Measurements from ENCODE around the gene TMUB2. TPM values are rescaled to one million over a fixed set of nuclear protein-coding genes. Genes with fewer than 3 reads are reported as not detected.

The TMUB2 gene
- total RNA-seq, 2 donors from 2014 or later, result 27.4 to 50.4 TPM

DNA sequence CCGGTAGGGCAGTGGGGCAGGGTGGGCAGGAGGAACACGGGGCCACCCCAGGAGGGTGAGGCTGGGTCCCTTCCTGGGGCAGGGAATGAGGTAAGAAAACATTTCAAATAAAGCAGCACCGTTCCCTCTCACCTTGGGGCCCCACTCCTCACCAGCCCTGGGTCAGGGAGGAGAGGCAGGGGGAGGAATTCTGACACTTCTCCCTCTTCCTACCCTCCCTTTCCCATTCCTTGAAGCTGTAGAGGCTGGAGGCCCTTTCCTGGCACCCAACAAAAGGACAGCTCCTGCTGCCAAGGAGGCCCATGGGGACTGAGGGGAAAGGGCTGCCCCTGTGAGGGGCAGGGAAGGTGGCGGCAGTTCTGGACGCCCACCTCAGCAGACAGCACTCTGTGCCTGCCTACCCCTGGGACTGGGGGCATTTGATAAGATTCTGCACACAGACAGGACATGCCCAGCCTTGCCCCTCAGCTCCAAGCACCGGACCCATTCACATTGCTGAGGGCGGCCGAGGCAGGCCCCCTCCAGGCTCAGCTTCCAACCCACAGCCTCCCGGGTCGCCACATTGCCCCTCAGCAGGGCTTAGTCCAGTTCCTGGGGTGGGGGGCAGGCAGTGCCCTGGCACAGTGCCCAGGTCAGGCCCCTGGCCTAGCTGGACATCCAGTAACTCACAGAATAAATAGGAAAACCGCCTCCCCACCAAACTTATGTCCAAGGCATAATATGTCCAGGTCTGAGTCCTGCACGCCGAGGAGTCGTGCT lies 6.7 kb downstream of the TMUB2 start:
- Mint-ChIP-seq H3K27ac (peak overlapping the region; percentile 65 to 86), H3K36me3 (peaks cover 14 to 19% of the 10 kb centered on the region in 2 donors), H3K9me3 (no peaks in the 10 kb centered on the region)
- ATAC-seq (no peak), DNase-seq (ENCODE audit: low spot score in 2 of 2) (no peak)

DNA sequence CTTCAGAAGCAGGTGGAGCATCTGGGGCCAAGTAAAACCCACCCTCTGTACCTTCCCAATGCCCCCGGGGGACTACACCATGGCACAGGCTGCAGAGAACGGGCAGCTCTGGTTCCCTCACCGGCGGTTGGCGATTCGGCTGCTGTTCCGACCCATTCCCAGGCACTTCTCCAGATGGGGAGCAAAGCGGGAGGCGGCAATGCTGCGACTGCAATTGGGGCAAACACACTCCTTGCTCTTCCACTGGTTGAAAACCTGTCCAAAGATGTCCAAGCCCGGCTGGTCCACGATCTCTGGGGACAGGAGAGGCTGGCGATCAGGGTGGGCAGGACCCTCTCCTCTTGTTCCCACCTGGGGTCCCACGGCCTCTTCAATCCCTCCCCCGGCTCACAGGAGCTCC lies 10.3 kb downstream of the TMUB2 start:
- DNase-seq (ENCODE audit: low spot score in 2 of 2) (no peak), ATAC-seq (no peak)
- H3K36me3 Mint-ChIP-seq, result peaks cover 8 to 13% of the 10 kb centered on the region in 2 donors
- peak overlapping the region; percentile 14 to 73 for H3K27ac Mint-ChIP-seq
- H3K9me3 Mint-ChIP-seq, result no peaks in the 10 kb centered on the region

DNA sequence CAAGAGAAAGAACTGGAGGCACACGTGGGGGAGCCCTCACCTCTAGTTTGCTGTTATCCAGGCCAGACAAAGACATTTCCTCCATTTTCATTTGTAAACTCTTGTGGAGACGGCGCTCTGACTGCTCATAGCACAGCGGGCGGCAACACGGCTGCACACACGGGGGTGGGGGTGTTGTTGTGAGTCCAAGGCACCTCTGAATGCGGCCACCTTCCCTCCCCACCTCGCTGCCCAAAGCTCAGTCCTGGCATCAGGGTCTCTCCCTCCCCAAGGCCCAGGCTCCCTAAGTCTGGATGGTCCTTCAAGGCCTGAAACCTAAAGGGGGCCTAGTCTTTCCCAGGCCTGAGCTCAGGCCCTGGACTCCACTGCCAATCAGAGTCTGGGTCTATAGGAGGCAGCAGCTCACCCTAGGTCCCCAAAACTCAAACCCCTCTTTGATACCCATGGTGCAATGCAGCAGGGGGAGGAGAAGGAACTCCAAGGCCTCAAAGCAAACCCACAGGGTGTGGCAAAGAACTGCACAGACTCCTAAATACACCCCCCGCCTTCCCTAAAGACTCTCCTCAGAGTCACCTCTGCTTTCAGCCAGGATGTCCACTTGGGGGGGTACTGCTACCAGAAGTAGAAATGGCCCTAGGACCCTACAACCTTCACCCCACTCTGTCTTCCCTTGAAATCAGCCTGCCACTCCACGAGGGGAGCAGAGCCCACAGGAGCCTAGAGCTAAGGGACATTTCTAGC lies 11.4 kb downstream of the TMUB2 start:
- H3K9me3 Mint-ChIP-seq, result no peaks in the 10 kb centered on the region
- ATAC-seq, result peak in 1 of 2 donors; percentile 9

DNA sequence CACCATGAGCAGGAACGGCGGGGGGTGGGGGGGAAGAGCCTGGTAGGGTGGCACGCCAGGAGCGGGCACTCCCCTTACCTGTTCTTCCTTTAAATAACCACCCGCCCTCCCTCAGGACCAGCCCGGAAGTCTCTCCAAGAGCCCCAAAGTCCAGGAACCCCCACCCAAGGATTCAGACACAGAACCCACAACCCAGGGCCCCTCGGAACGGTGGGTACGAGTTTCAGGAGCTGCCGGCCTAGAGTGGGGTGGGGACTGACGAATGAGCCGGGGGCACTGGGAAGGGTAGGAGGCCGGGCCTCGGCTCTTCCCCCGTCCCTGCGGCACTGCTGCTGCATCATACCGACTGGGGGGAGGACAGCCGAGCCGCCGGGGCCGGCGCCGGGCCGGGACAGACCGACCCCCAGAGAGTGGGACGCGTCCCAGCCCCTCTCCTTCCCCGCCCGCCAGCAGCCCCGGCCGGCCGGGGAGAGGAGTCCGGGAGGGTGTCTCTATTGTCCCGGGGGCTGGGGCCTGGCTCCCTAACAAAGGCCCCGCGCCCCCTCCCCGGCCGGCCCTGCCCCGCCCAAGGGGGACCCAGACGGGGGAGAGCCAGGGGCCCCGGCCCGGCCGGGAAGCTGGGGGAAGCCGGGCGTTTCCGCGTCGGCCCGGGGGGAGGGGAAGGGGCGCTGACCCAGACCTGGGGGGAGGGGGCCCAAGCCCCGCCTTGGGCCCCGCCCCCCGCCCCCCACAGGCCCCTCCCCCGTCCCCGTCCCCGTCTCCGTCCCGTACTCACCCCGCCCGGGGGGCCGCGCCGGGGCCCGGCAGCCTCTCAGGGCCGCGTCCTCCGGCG lies 12.2 kb downstream of the TMUB2 start:
- ATAC-seq, result peak; percentile 31 to 40
- H3K27ac Mint-ChIP-seq, result peak overlapping the region; percentile 73 to 96
- peaks cover 8 to 13% of the 10 kb centered on the region in 2 donors for H3K36me3 Mint-ChIP-seq
- no peaks in the 10 kb centered on the region for H3K9me3 Mint-ChIP-seq
- DNase-seq (ENCODE audit: low spot score in 2 of 2), result peak in 1 of 2 donors; percentile 55

More for the DNA sequence above, 11.4 kb downstream of the TMUB2 start:
- Mint-ChIP-seq H3K27ac (peak overlapping the region; percentile 73 to 96), H3K36me3 (peaks cover 8 to 13% of the 10 kb centered on the region in 2 donors)
- peak in 1 of 2 donors; percentile 40 for DNase-seq (ENCODE audit: low spot score in 2 of 2)

DNA sequence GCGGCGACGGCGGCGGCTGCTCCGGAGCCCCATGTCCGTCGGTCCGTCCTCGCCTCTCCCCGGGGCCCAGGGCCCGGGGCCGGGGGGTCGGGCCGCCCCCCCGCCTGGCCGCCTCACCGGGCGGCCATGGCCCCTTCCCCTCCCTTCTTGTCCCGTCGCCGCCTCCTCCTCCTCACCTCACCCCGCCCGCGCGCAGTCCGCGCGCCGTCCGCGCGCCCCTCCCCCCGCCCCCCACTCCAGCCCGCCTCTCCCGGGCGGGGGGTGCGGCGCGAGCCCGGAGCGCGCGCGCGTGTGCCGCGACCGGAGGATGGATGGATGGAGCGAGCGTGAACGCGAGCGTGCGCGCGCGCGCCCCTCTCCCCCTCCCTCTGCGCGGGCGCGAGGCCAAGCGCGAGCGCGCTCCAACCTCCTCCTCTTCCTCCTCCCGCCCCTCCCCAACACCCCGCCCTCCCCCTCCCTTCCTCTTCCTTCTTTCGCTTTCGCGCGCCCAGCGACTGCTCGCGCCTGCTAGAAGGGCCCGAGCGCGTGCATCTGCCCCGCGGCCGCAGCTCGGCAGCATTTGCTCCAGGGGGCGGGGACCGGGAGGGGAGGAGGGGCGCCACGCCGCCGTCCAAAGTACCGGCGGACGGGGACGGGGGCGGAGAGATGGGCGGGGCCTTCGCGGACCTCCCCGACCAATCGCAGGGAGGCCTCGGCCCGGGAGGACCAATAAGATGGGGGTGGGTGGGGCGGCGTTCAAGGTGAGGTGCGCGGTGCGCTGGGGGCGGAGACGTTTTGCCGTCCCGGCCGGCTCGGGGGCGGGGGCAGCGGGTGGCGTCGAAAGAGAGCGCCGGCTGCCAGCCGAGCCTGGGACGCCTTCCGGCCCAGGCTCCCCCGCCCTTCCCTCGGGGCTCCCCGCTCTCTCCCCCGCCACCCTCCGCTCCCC lies 13.0 kb downstream of the TMUB2 start, which contains the start of gene ATXN7L3:
Gene ATXN7L3 (minus strand): TSS at position 332 of the 925 bp plus-strand sequence. CDS start 1,814 bp downstream, outside the sequence.
- H3K27ac Mint-ChIP-seq, result peak within 1 kb of the TSS; percentile 75 to 93
- ATAC-seq (peak; percentile 85 to 88), DNase-seq (ENCODE audit: low spot score in 2 of 2) (peak; percentile 95 to 97)
- H3K9me3 Mint-ChIP-seq, result no peaks in the 10 kb centered on the region
- H3K36me3 Mint-ChIP-seq, result peaks cover 8 to 13% of the 10 kb centered on the region in 2 donors

DNA sequence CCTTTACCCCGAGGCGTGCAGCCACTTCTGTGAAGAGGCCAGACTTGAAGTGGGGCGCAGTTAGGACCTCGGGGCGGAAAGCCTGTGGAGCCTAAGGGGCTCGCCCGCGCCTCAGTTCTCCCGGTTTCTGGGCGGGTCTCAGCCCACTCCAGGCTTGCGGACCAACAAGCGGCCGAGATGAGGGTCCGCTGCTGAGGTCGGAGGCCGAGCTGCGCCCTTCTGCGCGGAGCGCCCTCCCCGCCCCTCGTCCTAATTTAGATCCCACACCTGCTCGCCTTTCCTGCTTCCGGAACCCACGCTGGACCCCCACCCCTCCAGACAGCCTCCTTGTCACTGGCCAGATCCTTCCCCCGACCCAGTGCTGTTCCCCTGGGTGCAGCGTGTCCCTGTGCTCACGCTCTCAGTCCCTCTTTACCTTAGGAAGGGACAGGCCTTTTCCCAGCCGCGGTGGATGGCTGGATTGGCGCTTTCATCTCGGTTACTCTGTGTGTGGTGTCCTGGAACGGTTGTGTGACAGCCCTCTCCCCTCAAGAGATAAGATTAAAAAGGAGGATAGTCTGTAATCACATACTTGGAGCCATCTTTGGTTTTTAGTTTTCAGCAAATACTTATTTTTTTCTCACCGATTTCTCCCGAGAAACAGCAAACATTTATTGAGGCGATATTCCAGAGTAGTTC lies 13.8 kb downstream of the TMUB2 start:
- peaks cover 8 to 13% of the 10 kb centered on the region in 2 donors for H3K36me3 Mint-ChIP-seq

DNA sequence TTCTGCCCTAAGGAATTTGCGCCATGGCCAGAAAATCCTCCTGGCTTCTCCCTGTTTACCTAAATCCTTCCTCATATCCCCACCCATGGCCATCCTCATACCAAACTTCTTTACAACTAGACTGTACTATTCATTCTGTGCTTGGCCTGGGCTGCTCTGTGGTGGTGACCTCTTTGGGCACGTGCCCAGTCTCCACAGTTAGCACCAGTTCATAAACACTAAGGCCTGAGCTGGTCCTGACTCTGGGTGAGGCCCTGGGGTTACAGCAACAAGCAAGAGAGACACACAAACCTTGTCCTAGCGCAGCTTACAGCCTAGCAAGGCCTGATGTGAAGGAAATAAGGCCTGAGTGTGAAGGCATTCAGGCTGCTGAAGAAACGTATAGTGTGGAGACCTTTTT lies 16.0 kb downstream of the TMUB2 start:
- Mint-ChIP-seq H3K36me3 (peaks cover 6 to 10% of the 10 kb centered on the region in 2 donors), H3K27ac (peak overlapping the region in 1 of 2 donors; percentile 65), H3K9me3 (no peaks in the 10 kb centered on the region)
- DNase-seq (ENCODE audit: low spot score in 2 of 2) (no peak), ATAC-seq (no peak)

More for the DNA sequence above, 13.8 kb downstream of the TMUB2 start:
- Mint-ChIP-seq H3K9me3 (no peaks in the 10 kb centered on the region), H3K27ac (peak overlapping the region; percentile 75 to 93)
- ATAC-seq, result no peak
- no peak for DNase-seq (ENCODE audit: low spot score in 2 of 2)

DNA sequence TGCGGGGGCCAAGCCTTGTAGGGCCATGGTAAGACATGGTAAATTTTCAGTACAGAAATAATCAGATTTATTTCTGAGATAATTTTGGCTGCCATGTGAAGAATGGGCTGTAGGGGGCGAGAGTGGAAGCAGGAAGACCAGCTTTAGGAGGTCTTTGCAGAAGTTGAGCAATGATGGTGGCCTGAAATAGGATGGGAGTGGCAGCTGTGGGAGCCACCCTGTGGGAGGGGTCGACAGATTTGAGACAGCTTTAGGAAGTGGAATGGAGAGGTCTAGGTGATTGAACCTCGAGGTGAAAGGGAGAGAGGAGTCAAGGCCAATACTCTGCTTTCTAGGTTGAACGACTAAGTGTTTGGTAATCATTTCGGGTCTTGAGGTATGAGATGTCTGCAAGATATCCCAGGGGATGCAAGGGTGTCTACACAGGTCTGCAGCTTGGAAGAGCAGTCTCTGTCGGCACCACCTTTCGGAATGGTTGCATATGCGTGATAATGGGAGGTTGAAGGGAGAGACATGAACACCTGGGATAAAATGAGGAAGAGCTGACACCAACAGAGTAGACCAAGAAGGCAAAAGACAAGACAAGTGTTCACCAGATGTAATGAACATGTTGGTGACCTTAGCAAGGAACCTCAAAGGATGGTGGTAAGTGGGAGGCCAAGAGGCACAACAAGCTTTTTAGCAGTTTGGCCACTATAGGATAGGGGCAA lies 17.1 kb downstream of the TMUB2 start:
- DNase-seq (ENCODE audit: low spot score in 2 of 2) (peak in 1 of 2 donors; percentile 61), ATAC-seq (no peak)
- peak overlapping the region; percentile 26 to 65 for H3K27ac Mint-ChIP-seq
- peaks cover 0 to 13% of the 10 kb centered on the region in 2 donors for H3K36me3 Mint-ChIP-seq
- no peaks in the 10 kb centered on the region for H3K9me3 Mint-ChIP-seq

DNA sequence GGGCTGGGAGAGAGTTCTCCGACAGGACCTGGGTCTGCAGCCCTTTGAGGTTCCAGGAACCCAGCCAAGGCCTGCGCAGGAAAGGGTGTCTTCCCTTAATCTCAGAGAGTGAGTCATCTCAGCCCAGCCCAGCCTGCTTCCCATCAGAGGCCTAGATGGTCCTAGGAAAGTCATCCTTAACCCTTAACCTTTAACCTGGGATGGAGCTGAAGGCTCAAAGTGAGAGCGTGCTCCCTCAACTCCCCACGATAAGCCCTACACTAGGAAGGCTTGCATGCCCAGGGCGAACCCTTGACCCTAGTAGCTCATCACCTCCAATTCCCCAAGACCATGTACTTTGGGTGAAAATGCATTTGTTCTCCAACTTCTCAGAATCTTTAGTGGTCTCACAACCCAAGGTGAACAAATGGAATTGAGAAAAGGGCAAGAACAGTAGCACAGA lies 17.7 kb downstream of the TMUB2 start:
- DNase-seq (ENCODE audit: low spot score in 2 of 2), result no peak
- no peaks in the 10 kb centered on the region for H3K9me3 Mint-ChIP-seq
- no peak overlapping the region for H3K27ac Mint-ChIP-seq
- ATAC-seq, result no peak
- H3K36me3 Mint-ChIP-seq, result peaks cover 0 to 16% of the 10 kb centered on the region in 2 donors

DNA sequence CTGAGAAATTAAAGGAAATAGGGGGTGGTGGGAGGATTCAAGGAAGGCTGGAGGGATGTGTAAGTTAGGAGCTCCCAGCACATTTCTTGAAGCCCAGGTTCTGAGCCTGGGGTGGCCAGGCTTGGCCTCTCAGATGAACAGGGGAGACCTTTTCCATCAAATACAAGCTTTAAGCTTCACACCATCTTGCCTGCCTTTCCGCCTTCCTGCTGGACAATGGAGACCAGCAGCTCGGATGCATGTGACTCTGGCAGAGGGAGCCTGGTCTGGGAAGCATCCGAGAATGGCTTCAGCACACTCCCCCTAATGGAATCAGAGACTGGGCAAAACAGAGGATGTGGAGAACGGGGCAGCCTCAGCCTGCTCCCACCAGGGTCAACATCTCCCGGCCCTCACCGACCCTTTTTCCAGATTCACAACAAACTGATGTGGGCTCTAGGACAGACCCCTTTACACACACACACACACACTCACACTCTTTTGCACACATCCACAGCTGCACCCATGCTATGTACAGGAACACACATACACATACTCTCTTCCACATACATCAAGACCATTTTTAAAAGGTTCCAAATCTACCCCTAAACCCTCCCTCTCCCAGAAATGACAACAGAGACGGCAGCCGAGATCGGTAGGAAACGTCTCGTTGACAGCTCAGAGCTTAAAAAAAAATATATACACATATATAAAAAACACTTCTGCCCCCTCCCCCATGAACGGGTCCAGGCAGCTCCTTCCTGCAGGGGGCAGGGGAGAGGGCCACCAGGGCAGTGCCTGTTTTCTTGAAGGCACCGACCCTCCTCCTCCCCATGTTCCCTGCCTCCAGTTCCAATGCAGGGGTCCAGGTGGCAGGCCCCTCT lies 19.4 kb downstream of the TMUB2 start:
- Mint-ChIP-seq H3K36me3 (peaks cover 3 to 22% of the 10 kb centered on the region in 2 donors), H3K27ac (peak overlapping the region in 1 of 2 donors; percentile 37)

DNA sequence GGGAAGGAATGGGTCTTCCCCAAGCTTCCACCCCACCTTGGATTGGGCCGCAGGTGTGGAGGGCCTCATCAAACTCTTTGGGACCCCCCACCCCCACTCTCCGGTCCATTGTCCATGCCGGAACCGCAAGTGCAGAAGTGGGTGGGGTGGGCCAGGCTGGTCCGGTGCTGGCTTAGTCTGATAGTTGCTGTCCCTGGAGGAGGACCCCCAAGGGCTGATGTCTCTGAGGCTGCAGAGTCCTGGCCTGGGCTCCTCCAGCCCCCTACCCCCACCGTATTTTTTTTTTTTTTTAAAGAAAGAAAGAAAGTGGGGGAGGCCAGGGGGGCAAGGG lies 20.0 kb downstream of the TMUB2 start:
- DNase-seq (ENCODE audit: low spot score in 2 of 2) (no peak), ATAC-seq (no peak)
- Mint-ChIP-seq H3K36me3 (peaks cover 9 to 22% of the 10 kb centered on the region in 2 donors), H3K9me3 (no peaks in the 10 kb centered on the region), H3K27ac (no peak overlapping the region)

More for the DNA sequence above, 19.4 kb downstream of the TMUB2 start:
- no peaks in the 10 kb centered on the region for H3K9me3 Mint-ChIP-seq
- no peak for ATAC-seq
- DNase-seq (ENCODE audit: low spot score in 2 of 2), result no peak

DNA sequence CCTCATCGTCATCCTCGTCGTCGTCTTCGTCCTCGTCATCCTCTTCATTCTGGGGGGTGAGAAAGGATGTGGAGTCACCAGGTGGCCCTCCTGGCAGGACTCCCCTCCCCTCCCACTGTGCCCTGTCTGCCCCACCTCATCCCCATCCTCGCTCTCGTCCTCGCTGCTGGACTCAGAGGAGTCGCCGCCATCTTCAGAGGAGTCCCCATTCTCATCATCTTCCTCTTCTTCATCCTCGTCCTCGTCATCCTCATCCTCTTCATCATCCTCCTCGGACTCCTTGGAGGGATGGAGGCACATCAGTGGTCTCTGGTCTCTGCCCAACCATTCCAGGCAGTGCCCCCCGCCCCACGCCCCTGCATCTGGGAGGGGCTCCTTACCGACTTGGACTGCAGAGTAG lies 20.5 kb downstream of the TMUB2 start:
- peaks cover 9 to 22% of the 10 kb centered on the region in 2 donors for H3K36me3 Mint-ChIP-seq
- no peak for ATAC-seq
- peak overlapping the region in 1 of 2 donors; percentile 83 for H3K27ac Mint-ChIP-seq

DNA sequence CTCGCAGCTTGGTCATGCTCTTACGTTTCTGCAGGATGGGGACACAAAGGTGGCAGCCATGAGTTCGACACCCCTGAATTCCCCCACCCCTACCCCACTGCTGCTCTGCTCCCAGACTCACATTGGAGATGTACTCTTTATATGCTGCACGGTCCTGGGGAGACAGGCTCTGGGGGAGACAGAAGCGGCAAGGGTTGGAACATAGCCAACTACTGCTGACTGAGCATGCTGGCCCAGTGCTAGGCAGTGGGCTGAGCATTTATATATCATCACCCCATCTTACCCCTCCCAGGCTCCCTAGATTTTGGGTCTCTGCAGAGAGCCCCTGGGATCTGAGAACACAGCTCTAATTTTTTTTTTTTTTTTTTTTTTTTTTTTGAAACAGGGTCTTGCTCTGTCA lies 21.0 kb downstream of the TMUB2 start:
- Mint-ChIP-seq H3K9me3 (no peaks in the 10 kb centered on the region), H3K36me3 (peaks cover 9 to 22% of the 10 kb centered on the region in 2 donors), H3K27ac (peak overlapping the region in 1 of 2 donors; percentile 83)
- no peak for DNase-seq (ENCODE audit: low spot score in 2 of 2)
- no peak for ATAC-seq

More for the DNA sequence above, 20.5 kb downstream of the TMUB2 start:
- H3K9me3 Mint-ChIP-seq, result no peaks in the 10 kb centered on the region
- DNase-seq (ENCODE audit: low spot score in 2 of 2), result no peak

Data from activated naive CD4-positive, alpha-beta T cell treated with anti-CD3 and anti-CD28 coated beads, Interleukin-2, amount 50 U/mL, for 72 hours (primary cell).